GM23338 (cell line): ENCODE results near the gene SERPINB10. TPM values are rescaled to one million over a fixed set of nuclear protein-coding genes. Genes with fewer than 3 reads are reported as not detected.

Experiments used
- ATAC-seq: fragments of 200-7000 bp; cut with Tn5 transposase; 3 replicates; pipeline ENCODE4 v1.9.1; 2020
- DNase-seq: peaks from one replicate; pipeline ENCODE4 v3.0.0-alpha.2; 2015; ENCODE audit warnings: low spot score
- H2AFZ ChIP-seq: fragments of 200-600 bp; sonication (generic); 2 replicates; pipeline ENCODE4 v1.8.0; 2016; ENCODE audit warnings: antibody characterized with exemption, mild to moderate bottlenecking, moderate library complexity
- H3F3A ChIP-seq: fragments of 200-600 bp; sonication (generic); replicated peaks from 2 replicates; pipeline ENCODE4 v1.8.0; 2017; ENCODE audit warnings: antibody characterized with exemption, mixed run types, low read depth
- H3K27ac ChIP-seq: fragments of 200-600 bp; sonication (generic); 2 replicates; pipeline ENCODE4 v1.6.1; 2016; ENCODE audit warnings: low read depth
- H3K27me3 ChIP-seq: fragments of 200-600 bp; sonication (generic); 2 replicates; pipeline ENCODE4 v1.8.0; 2016; ENCODE audit warnings: mild to moderate bottlenecking, mixed run types, moderate library complexity; ENCODE audit not compliant: insufficient read depth
- H3K36me3 ChIP-seq: fragments of 200-600 bp; sonication (generic); 2 replicates; pipeline ENCODE4 v1.8.0; 2016; ENCODE audit warnings: mild to moderate bottlenecking; ENCODE audit not compliant: insufficient read depth
- H3K4me1 ChIP-seq: fragments of 200-600 bp; sonication (generic); 2 replicates; pipeline ENCODE4 v1.8.0; 2016; ENCODE audit warnings: mild to moderate bottlenecking, moderate library complexity; ENCODE audit not compliant: insufficient read depth
- H3K4me2 ChIP-seq: fragments of 200-600 bp; sonication (generic); 2 replicates; pipeline ENCODE4 v1.7.1; 2017; ENCODE audit warnings: mixed run types
- H3K4me3 ChIP-seq: fragments of 200-600 bp; sonication (generic); 2 replicates; pipeline ENCODE4 v1.6.1; 2016; ENCODE audit warnings: mixed run types
- H3K79me2 ChIP-seq: fragments of 200-600 bp; sonication (generic); replicated peaks from 2 replicates; pipeline ENCODE4 v1.8.0; 2017; ENCODE audit warnings: mild to moderate bottlenecking; ENCODE audit not compliant: insufficient read depth
- H3K9me2 ChIP-seq: fragments of 200-600 bp; sonication (generic); 2 replicates; pipeline ENCODE4 v1.8.0; 2017; ENCODE audit not compliant: insufficient read depth
- H4K20me1 ChIP-seq: fragments of 200-600 bp; sonication (generic); replicated peaks from 2 replicates; pipeline ENCODE4 v1.8.0; 2017; ENCODE audit warnings: mild to moderate bottlenecking; ENCODE audit not compliant: insufficient read depth
- H3K27ac Mint-ChIP-seq: 2 replicates; pipeline ENCODE4 v1.8.0; 2020; ENCODE audit warnings: inconsistent platforms, mild to moderate bottlenecking, moderate library complexity, mixed read lengths
- H3K27me3 Mint-ChIP-seq: 3 replicates; pipeline ENCODE4 v1.8.0; 2022; ENCODE audit warnings: low read depth, mild to moderate bottlenecking, moderate library complexity, mixed read lengths, inconsistent platforms; ENCODE audit not compliant: insufficient read depth, poor library complexity
- H3K36me3 Mint-ChIP-seq: 3 replicates; pipeline ENCODE4 v1.8.0; 2021; ENCODE audit warnings: low read depth, mild to moderate bottlenecking, inconsistent platforms, moderate library complexity, mixed read lengths
- H3K4me1 Mint-ChIP-seq: 3 replicates; pipeline ENCODE4 v1.8.0; 2020; ENCODE audit warnings: mild to moderate bottlenecking, inconsistent platforms, mixed read lengths
- H3K4me3 Mint-ChIP-seq: 3 replicates; pipeline ENCODE4 v1.8.0; 2021; ENCODE audit warnings: moderate library complexity, mild to moderate bottlenecking, inconsistent platforms, mixed read lengths
- H3K9me3 Mint-ChIP-seq: 3 replicates; pipeline ENCODE4 v1.8.0; 2020; ENCODE audit warnings: moderate library complexity, mild to moderate bottlenecking, inconsistent platforms, mixed read lengths
- CREB1 ChIP-seq: fragments of 250-450 bp; sonication (Bioruptor Pico); IDR thresholded peaks from 2 replicates; pipeline ENCODE4 v1.5.0; 2020; ENCODE audit warnings: low read depth, mild to moderate bottlenecking, moderate library complexity
- CTCF ChIP-seq, 2 experiments: fragments of 200-600 bp in 1 of 2; sonication (generic) in 1 of 2; conservative IDR thresholded peaks; 2 replicates each; pipeline versions ENCODE4 v1.5.1 to v1.6.1; 2016 to 2017; ENCODE audit warnings: antibody characterized with exemption in 2 of 2, low read depth in 2 of 2, mild to moderate bottlenecking in 2 of 2, moderate library complexity in 1 of 2
- ETS1 ChIP-seq: IDR thresholded peaks from 2 replicates; pipeline ENCODE4 v1.6.1; 2016; ENCODE audit warnings: antibody characterized with exemption
- EZH2 ChIP-seq: fragments of 200-600 bp; sonication (generic); IDR thresholded peaks from one replicate; pipeline ENCODE4 v1.8.0; 2017; ENCODE audit warnings: antibody characterized with exemption, mild to moderate bottlenecking, low read depth; ENCODE audit not compliant: unreplicated experiment
- EZH2phosphoT487 ChIP-seq: fragments of 200-600 bp; sonication (generic); IDR thresholded peaks from one replicate; pipeline ENCODE4 v1.8.1; 2018; ENCODE audit warnings: antibody characterized with exemption; ENCODE audit not compliant: unreplicated experiment
- JUNB ChIP-seq: IDR thresholded peaks from one replicate; pipeline ENCODE4 v1.6.1; 2016; ENCODE audit warnings: antibody characterized with exemption; ENCODE audit not compliant: unreplicated experiment
- NANOG ChIP-seq: IDR thresholded peaks from 2 replicates; pipeline ENCODE4 v1.6.1; 2016; ENCODE audit warnings: antibody characterized with exemption, borderline replicate concordance
- POLR2AphosphoS5 ChIP-seq: IDR thresholded peaks from 2 replicates; pipeline ENCODE4 v1.6.1; 2016; ENCODE audit warnings: antibody characterized with exemption, low read depth
- REST ChIP-seq: IDR thresholded peaks from one replicate; pipeline ENCODE4 v1.6.1; 2018; ENCODE audit warnings: antibody characterized with exemption; ENCODE audit not compliant: unreplicated experiment
- STAT1 ChIP-seq: IDR thresholded peaks from one replicate; pipeline ENCODE4 v1.6.1; 2016; ENCODE audit warnings: antibody characterized with exemption; ENCODE audit not compliant: unreplicated experiment
- ZNF114 ChIP-seq: fragments of 250-450 bp; sonication (Bioruptor Pico); IDR thresholded peaks from 2 replicates; pipeline ENCODE4 v1.5.0; 2020; ENCODE audit warnings: mild to moderate bottlenecking, moderate library complexity
- ZNF331 ChIP-seq: fragments of 250-450 bp; sonication (Bioruptor Pico); IDR thresholded peaks from 2 replicates; pipeline ENCODE4 v1.5.0; 2020; ENCODE audit warnings: low read depth, mild to moderate bottlenecking, moderate library complexity
- ZNF462 ChIP-seq: fragments of 250-450 bp; sonication (Bioruptor Pico); IDR thresholded peaks from 2 replicates; pipeline ENCODE4 v1.5.0; 2020; ENCODE audit warnings: mild to moderate bottlenecking, moderate library complexity
- polyA plus RNA-seq: library from polyadenylated mRNA; unstranded; fragments of >200 nt; fragmentation: Nextera tagmentation; extraction: Ambion mirVana; gene quantifications from 2 replicates; pipeline ENCODE4 v1.2.1, GENCODE V29; 2016
- total RNA-seq: library from RNA; depleted of rRNA; stranded (reverse); fragments of >200 nt; shearing (Covaris generic); gene quantifications from 2 replicates; pipeline ENCODE4 v1.2.3, GENCODE V29; 2014

Gene SERPINB10
- total and polyA plus RNA-seq, 2 experiments from 2014 or later = not detected

GRCh38 chr18:63922049-63922448 is 14.3 kb downstream of the SERPINB10 start:
- Mint-ChIP-seq H3K4me3 (no peak overlapping the region), H3K27ac (no peak overlapping the region), H3K36me3 (no peaks in the 10 kb centered on the region), H3K4me1 (no peaks in the 10 kb centered on the region), H3K27me3 (no peaks in the 10 kb centered on the region), H3K9me3 (no peaks in the 10 kb centered on the region)
- Histone ChIP-seq H3K27me3 (no peaks in the 10 kb centered on the region), H3K27ac (no peak overlapping the region), H3K4me1 (no peaks in the 10 kb centered on the region), H3F3A (no peaks in the 10 kb centered on the region), H3K9me2 (peaks cover 8% of the 10 kb centered on the region), H4K20me1 (no peaks in the 10 kb centered on the region), H3K4me3 (no peak overlapping the region), H3K79me2 (no peaks in the 10 kb centered on the region), H2AFZ (no peak overlapping the region), H3K36me3 (no peaks in the 10 kb centered on the region), H3K4me2 (no peak overlapping the region)
- no peak for DNase-seq
- TF ChIP-seq ZNF462 (CRISPR knock-in tag) = no peak
- TF ChIP-seq EZH2phosphoT487 = no peak
- no peak for TF ChIP-seq REST
- TF ChIP-seq ZNF331 = no peak
- no peak for TF ChIP-seq STAT1
- no peak for TF ChIP-seq NANOG
- TF ChIP-seq EZH2 = no peak
- no peak for TF ChIP-seq POLR2AphosphoS5
- TF ChIP-seq JUNB = no peak
- no peak for TF ChIP-seq CREB1 (CRISPR knock-in tag)
- no peak for TF ChIP-seq ETS1
- TF ChIP-seq ZNF114 (CRISPR knock-in tag) = no peak
- no peak for TF ChIP-seq CTCF (conservative IDR thresholded peaks at IDR 0.05; ENCODE audit: low read depth in 2 of 2)
- no peak for ATAC-seq
